Trophoblast cell (in vitro differentiated cells and primary cell): Measurements from ENCODE around the gene OLFML3.

Experiments
- DNase-seq, 2 donors: peaks; one replicate each; pipeline ENCODE4 v3.0.0-alpha.2; 2016
- H2AFZ ChIP-seq: 2 replicates; pipeline ENCODE4 v1.6.1; 2013; ENCODE audit warnings: low read length, moderate library complexity, mild to moderate bottlenecking; ENCODE audit not compliant: insufficient read depth, poor library complexity
- H2AK5ac ChIP-seq: 2 replicates; pipeline ENCODE4 v1.6.1; 2013; ENCODE audit warnings: mild to moderate bottlenecking, low read length
- H2BK120ac ChIP-seq: 2 replicates; pipeline ENCODE4 v1.6.1; 2013; ENCODE audit warnings: low read length, mild to moderate bottlenecking, moderate library complexity; ENCODE audit not compliant: insufficient read depth, poor library complexity
- H2BK12ac ChIP-seq: 2 replicates; pipeline ENCODE4 v1.6.1; 2013; ENCODE audit warnings: mild to moderate bottlenecking, low read length, moderate library complexity
- H2BK5ac ChIP-seq: 2 replicates; pipeline ENCODE4 v1.6.1; 2013; ENCODE audit warnings: low read length, low read depth, moderate library complexity, mild to moderate bottlenecking; ENCODE audit not compliant: poor library complexity
- H3K14ac ChIP-seq: 2 replicates; pipeline ENCODE4 v1.6.1; 2013; ENCODE audit warnings: mild to moderate bottlenecking, low read length
- H3K18ac ChIP-seq: 2 replicates; pipeline ENCODE4 v1.6.1; 2013; ENCODE audit warnings: mild to moderate bottlenecking, low read length
- H3K23ac ChIP-seq: 2 replicates; pipeline ENCODE4 v1.6.1; 2013; ENCODE audit warnings: low read length
- H3K27ac ChIP-seq: 2 replicates; pipeline ENCODE4 v1.5.1; 2013; ENCODE audit warnings: low read depth, mild to moderate bottlenecking, inconsistent platforms, low read length, moderate library complexity
- H3K27me3 ChIP-seq: 2 replicates; pipeline ENCODE4 v1.6.1; 2013; ENCODE audit warnings: inconsistent platforms, mild to moderate bottlenecking, low read length, moderate library complexity; ENCODE audit not compliant: insufficient read depth
- H3K36me3 ChIP-seq, 2 experiments: 1 replicate in 1 of 2; 2 replicates in 1 of 2; pipeline ENCODE4 v1.6.1; 2013; ENCODE audit warnings: low read length in 2 of 2, mild to moderate bottlenecking in 2 of 2, moderate library complexity in 1 of 2; ENCODE audit not compliant: insufficient read depth in 2 of 2, control insufficient read depth in 1 of 2
- H3K4ac ChIP-seq: 2 replicates; pipeline ENCODE4 v1.6.1; 2013; ENCODE audit warnings: low read depth, mild to moderate bottlenecking, low read length, moderate library complexity
- H3K4me1 ChIP-seq, 2 experiments: 1 replicate in 1 of 2; 2 replicates in 1 of 2; pipeline ENCODE4 v1.6.1; 2013; ENCODE audit warnings: low read length in 2 of 2, mild to moderate bottlenecking in 2 of 2, moderate library complexity in 1 of 2; ENCODE audit not compliant: insufficient read depth in 2 of 2, control insufficient read depth in 1 of 2
- H3K4me2 ChIP-seq: 2 replicates; pipeline ENCODE4 v1.6.1; 2013; ENCODE audit warnings: inconsistent platforms, mild to moderate bottlenecking, low read length, moderate library complexity
- H3K4me3 ChIP-seq: 2 replicates; pipeline ENCODE4 v1.5.1; 2013; ENCODE audit warnings: mild to moderate bottlenecking, low read depth, low read length, inconsistent platforms
- H3K79me1 ChIP-seq: one replicate; pipeline ENCODE4 v1.6.1; 2013; ENCODE audit warnings: low read length
- H3K79me2 ChIP-seq: 2 replicates; pipeline ENCODE4 v1.6.1; 2013; ENCODE audit warnings: low read length, mild to moderate bottlenecking; ENCODE audit not compliant: control insufficient read depth, insufficient read depth, poor library complexity
- H3K9ac ChIP-seq: 2 replicates; pipeline ENCODE4 v1.6.1; 2013; ENCODE audit warnings: mild to moderate bottlenecking, low read length
- H3K9me3 ChIP-seq: 2 replicates; pipeline ENCODE4 v1.6.1; 2013; ENCODE audit warnings: low read depth, mild to moderate bottlenecking, control low read depth, inconsistent platforms, low read length; ENCODE audit not compliant: insufficient read depth
- H4K12ac ChIP-seq: 2 replicates; pipeline ENCODE4 v1.6.1; 2013; ENCODE audit warnings: low read depth, mild to moderate bottlenecking, low read length, moderate library complexity
- H4K8ac ChIP-seq: 2 replicates; pipeline ENCODE4 v1.6.1; 2013; ENCODE audit warnings: low read depth, mild to moderate bottlenecking, low read length, moderate library complexity
- H4K91ac ChIP-seq: one replicate; pipeline ENCODE4 v1.6.1; 2013; ENCODE audit warnings: low read depth, mild to moderate bottlenecking, low read length, moderate library complexity
- WGBS: extraction: QIAGEN DNeasy Blood & Tissue Kit; methylation state at CpG from one replicate; pipeline ENCODE4 v1.1.7; 2013; ENCODE audit warnings: missing lambda C conversion rate; ENCODE audit not compliant: insufficient read length, insufficient coverage; ENCODE audit errors: extremely low coverage; 5-methylcytosine and 5-hydroxymethylcytosine counted together

The OLFML3 gene

GRCh38 chr1:113975211-113975895 lies 3.9 kb upstream of the OLFML3 start:
- Histone ChIP-seq H2AFZ (no peak overlapping the region), H4K8ac (no peak overlapping the region), H3K36me3 (peaks cover 9 to 18% of the 10 kb centered on the region in 2 experiments), H2BK5ac (no peak overlapping the region), H2BK120ac (no peak overlapping the region), H3K9me3 (no peaks in the 10 kb centered on the region), H3K9ac (no peak overlapping the region), H4K12ac (no peak overlapping the region), H3K14ac (no peak overlapping the region), H2BK12ac (no peak overlapping the region), H3K18ac (no peak overlapping the region), H3K23ac (no peak overlapping the region), H3K4me1 (peaks cover 8 to 13% of the 10 kb centered on the region in 2 experiments), H3K79me2 (peaks cover 7% of the 10 kb centered on the region), H3K4me2 (no peak overlapping the region), H3K79me1 (peaks cover 14% of the 10 kb centered on the region), H4K91ac (no peak overlapping the region), H2AK5ac (no peak overlapping the region), H3K27ac (no peak overlapping the region), H3K27me3 (no peaks in the 10 kb centered on the region), H3K4me3 (no peak overlapping the region), H3K4ac (no peak overlapping the region)
- no CpG with 5 or more reads among the region's 4 CpGs for WGBS
- DNase-seq: peak in 1 of 2 donors; percentile 11

DNA sequence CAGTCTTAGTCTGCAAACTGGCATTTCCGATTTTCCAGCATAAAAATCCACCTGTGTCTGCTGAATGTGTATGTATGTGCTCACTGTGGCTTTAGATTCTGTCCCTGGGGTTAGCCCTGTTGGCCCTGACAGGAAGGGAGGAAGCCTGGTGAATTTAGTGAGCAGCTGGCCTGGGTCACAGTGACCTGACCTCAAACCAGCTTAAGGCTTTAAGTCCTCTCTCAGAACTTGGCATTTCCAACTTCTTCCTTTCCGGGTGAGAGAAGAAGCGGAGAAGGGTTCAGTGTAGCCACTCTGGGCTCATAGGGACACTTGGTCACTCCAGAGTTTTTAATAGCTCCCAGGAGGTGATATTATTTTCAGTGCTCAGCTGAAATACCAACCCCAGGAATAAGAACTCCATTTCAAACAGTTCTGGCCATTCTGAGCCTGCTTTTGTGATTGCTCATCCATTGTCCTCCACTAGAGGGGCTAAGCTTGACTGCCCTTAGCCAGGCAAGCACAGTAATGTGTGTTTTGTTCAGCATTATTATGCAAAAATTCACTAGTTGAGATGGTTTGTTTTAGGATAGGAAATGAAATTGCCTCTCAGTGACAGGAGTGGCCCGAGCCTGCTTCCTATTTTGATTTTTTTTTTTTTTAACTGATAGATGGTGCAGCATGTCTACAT lies 2.5 kb upstream of the OLFML3 start:
- Histone ChIP-seq H3K36me3 (peaks cover 12 to 17% of the 10 kb centered on the region in 2 experiments), H2AFZ (no peak overlapping the region), H2BK5ac (no peak overlapping the region), H3K79me1 (peaks cover 22% of the 10 kb centered on the region), H3K14ac (no peak overlapping the region), H2BK120ac (no peak overlapping the region), H3K4ac (no peak overlapping the region), H4K91ac (no peak overlapping the region), H3K9me3 (no peaks in the 10 kb centered on the region), H4K8ac (no peak overlapping the region), H3K79me2 (peaks cover 15% of the 10 kb centered on the region), H3K4me2 (peak overlapping the region; percentile 25), H2BK12ac (no peak overlapping the region), H3K23ac (no peak overlapping the region), H3K9ac (no peak overlapping the region), H3K27me3 (no peaks in the 10 kb centered on the region), H4K12ac (no peak overlapping the region), H2AK5ac (no peak overlapping the region), H3K4me1 (peaks cover 19 to 25% of the 10 kb centered on the region in 2 experiments), H3K27ac (peak overlapping the region; percentile 8), H3K18ac (no peak overlapping the region), H3K4me3 (no peak overlapping the region)
- peak in 1 of 2 donors; percentile 64 for DNase-seq
- no CpG with 5 or more reads among the region's 4 CpGs for WGBS

DNA sequence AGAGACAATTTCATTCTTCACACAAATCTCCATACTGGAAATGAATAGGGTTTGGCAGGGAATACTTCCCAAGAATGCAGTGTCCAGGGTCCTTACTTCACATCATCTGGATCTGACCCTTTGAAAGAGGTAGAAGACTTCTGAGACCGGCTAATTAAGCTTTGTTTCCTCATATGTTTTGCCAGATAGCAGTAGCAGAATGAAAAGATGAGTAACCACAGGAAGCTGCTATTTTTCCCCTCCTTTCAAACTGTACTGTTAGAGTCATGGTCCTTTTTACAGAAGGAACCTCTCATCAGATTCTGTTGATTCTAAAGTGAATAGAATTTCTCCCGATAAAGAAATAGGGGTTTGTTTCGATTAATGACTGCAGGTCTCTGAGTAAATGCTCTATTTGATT lies 1.4 kb upstream of the OLFML3 start:
- Histone ChIP-seq H3K36me3 (peaks cover 8 to 9% of the 10 kb centered on the region in 2 experiments), H2BK12ac (no peak overlapping the region), H3K27ac (peak overlapping the region; percentile 92), H4K91ac (no peak overlapping the region), H4K12ac (no peak overlapping the region), H3K4me3 (no peak overlapping the region), H3K79me2 (peaks cover 19% of the 10 kb centered on the region), H3K4ac (no peak overlapping the region), H3K4me1 (peaks cover 29 to 35% of the 10 kb centered on the region in 2 experiments), H3K27me3 (no peaks in the 10 kb centered on the region), H2AK5ac (no peak overlapping the region), H3K14ac (no peak overlapping the region), H2BK120ac (no peak overlapping the region), H3K9me3 (no peaks in the 10 kb centered on the region), H4K8ac (no peak overlapping the region), H2AFZ (no peak overlapping the region), H3K23ac (no peak overlapping the region), H2BK5ac (no peak overlapping the region), H3K9ac (no peak overlapping the region), H3K18ac (no peak overlapping the region), H3K79me1 (peaks cover 30% of the 10 kb centered on the region), H3K4me2 (no peak overlapping the region)
- WGBS: no CpG with 5 or more reads among the region's 3 CpGs
- DNase-seq: no peak

DNA sequence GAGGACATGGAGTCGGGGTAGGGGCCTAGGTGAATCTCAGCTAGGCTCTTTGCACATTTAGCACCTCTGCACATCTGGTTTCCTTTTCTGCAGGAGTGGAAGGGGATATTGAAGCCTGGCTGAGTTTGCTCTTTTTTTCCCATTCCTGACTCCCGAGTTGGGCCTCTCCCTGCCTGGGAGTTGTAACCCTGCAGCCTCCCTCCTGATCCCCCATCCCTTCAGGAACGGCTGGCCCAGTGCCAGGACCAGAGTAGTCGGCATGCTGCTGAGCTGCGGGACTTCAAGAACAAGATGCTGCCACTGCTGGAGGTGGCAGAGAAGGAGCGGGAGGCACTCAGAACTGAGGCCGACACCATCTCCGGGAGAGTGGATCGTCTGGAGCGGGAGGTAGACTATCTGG lies 836 bp downstream of the OLFML3 start:
- Histone ChIP-seq H2BK12ac (peak overlapping the region; percentile 97), H4K91ac (peak overlapping the region; percentile 86), H2BK120ac (peak overlapping the region; percentile 93), H3K79me2 (peaks cover 24% of the 10 kb centered on the region), H3K4me2 (peak overlapping the region; percentile 61), H3K79me1 (peaks cover 38% of the 10 kb centered on the region), H3K4me3 (no peak overlapping the region), H3K27me3 (no peaks in the 10 kb centered on the region), H3K23ac (no peak overlapping the region), H3K27ac (peak overlapping the region; percentile 92), H4K8ac (peak overlapping the region; percentile 72), H3K4ac (peak overlapping the region; percentile 93), H2AFZ (peak overlapping the region; percentile 30), H2BK5ac (peak overlapping the region; percentile 70), H3K9ac (peak overlapping the region; percentile 6), H3K36me3 (peaks cover 3 to 4% of the 10 kb centered on the region in 2 experiments), H3K9me3 (peaks cover 3% of the 10 kb centered on the region), H4K12ac (no peak overlapping the region), H3K4me1 (peaks cover 37 to 43% of the 10 kb centered on the region in 2 experiments), H3K14ac (peak overlapping the region; percentile 87), H2AK5ac (peak overlapping the region; percentile 71), H3K18ac (peak overlapping the region; percentile 94)
- no CpG with 5 or more reads among the region's 10 CpGs for WGBS
- DNase-seq: no peak
